ENCODE results near the gene TACC2.

GRCh38 chr10:122012731-122013130 is 23.8 kb downstream of the TACC2 start:
- no peak for TF ChIP-seq CTCF (conservative IDR thresholded peaks at IDR 0.05)
- no peak for TF ChIP-seq EZH2 (IDR thresholded peaks at IDR 0.05; ENCODE audit: low read depth)
